Neural cell (in vitro differentiated cells): Measurements from ENCODE around the gene CCDC124. TPM values are rescaled to one million over a fixed set of nuclear protein-coding genes. Genes with fewer than 3 reads are reported as not detected.

Source experiments
- H2AFZ ChIP-seq: fragments of 200-600, 300-800 bp; sonication (generic), shearing (Covaris generic); 2 replicates; pipeline ENCODE4 v1.6.0; 2014; ENCODE audit warnings: low read depth, mild to moderate bottlenecking, antibody characterized with exemption, low read length, moderate library complexity
- H3F3A ChIP-seq: fragments of 200-600 bp; shearing (Covaris generic); 2 replicates; pipeline ENCODE4 v1.6.1; 2016; ENCODE audit warnings: mild to moderate bottlenecking, moderate library complexity, mixed read lengths, antibody characterized with exemption, low read length; ENCODE audit not compliant: insufficient read depth, poor library complexity, severe bottlenecking
- H3K27ac ChIP-seq: fragments of 200-600, 300-800 bp; sonication (generic), shearing (Covaris generic); 2 replicates; pipeline ENCODE4 v1.5.1; 2014; ENCODE audit warnings: mild to moderate bottlenecking, low read length, moderate library complexity
- H3K27me3 ChIP-seq: fragments of 300-800, 200-600 bp; sonication (generic), shearing (Covaris generic); 2 replicates; pipeline ENCODE4 v1.6.0; 2014; ENCODE audit warnings: mild to moderate bottlenecking, low read depth, low read length, moderate library complexity; ENCODE audit not compliant: insufficient read depth
- H3K36me3 ChIP-seq: fragments of 300-800, 200-600 bp; sonication (generic), shearing (Covaris generic); 2 replicates; pipeline ENCODE4 v1.5.1; 2014; ENCODE audit warnings: mild to moderate bottlenecking, antibody characterized with exemption, low read length, moderate library complexity; ENCODE audit not compliant: insufficient read depth
- H3K4me2 ChIP-seq: fragments of 300-800, 200-600 bp; sonication (generic), shearing (Covaris generic); 2 replicates; pipeline ENCODE4 v1.6.0; 2014; ENCODE audit warnings: mild to moderate bottlenecking, low read length
- H3K4me3 ChIP-seq: fragments of 300-800, 200-600 bp; sonication (generic), shearing (Covaris generic); 2 replicates; pipeline ENCODE4 v1.5.1; 2014; ENCODE audit warnings: mild to moderate bottlenecking, low read length, moderate library complexity
- H3K79me2 ChIP-seq: fragments of 200-600 bp; shearing (Covaris generic); replicated peaks from 2 replicates; pipeline ENCODE4 v1.6.0; 2014; ENCODE audit warnings: mild to moderate bottlenecking, low read length, moderate library complexity; ENCODE audit not compliant: insufficient read depth
- H3K9ac ChIP-seq: fragments of 300-800, 200-600 bp; sonication (generic), shearing (Covaris generic); 2 replicates; pipeline ENCODE4 v1.6.1; 2016; ENCODE audit warnings: mild to moderate bottlenecking, low read length, mixed read lengths
- H3K9me2 ChIP-seq: fragments of 200-600 bp; shearing (Covaris generic); 2 replicates; pipeline ENCODE4 v1.6.1; 2016; ENCODE audit warnings: mild to moderate bottlenecking, low read length, mixed read lengths; ENCODE audit not compliant: insufficient read depth
- H3K9me3 ChIP-seq: fragments of 200-600, 300-800 bp; sonication (generic), shearing (Covaris generic); 2 replicates; pipeline ENCODE4 v1.6.1; 2016; ENCODE audit warnings: mild to moderate bottlenecking, mixed run types, low read length, moderate library complexity, mixed read lengths
- H4K20me1 ChIP-seq: fragments of 200-600 bp; shearing (Covaris generic); 2 replicates; pipeline ENCODE4 v1.6.1; 2016; ENCODE audit warnings: mild to moderate bottlenecking, mixed run types; ENCODE audit not compliant: insufficient read depth
- EP300 ChIP-seq: fragments of 450-650 bp; conservative IDR thresholded peaks from 2 replicates; pipeline ENCODE4 v1.6.1; 2014; ENCODE audit warnings: antibody characterized with exemption, mild to moderate bottlenecking, moderate library complexity; ENCODE audit not compliant: poor library complexity, severe bottlenecking
- EZH2 ChIP-seq: fragments of 200-600, 300-800 bp; shearing (Covaris generic), sonication (generic); IDR thresholded peaks from 2 replicates; pipeline ENCODE4 v1.6.1; 2014; ENCODE audit warnings: antibody characterized with exemption, low read length, borderline replicate concordance, mild to moderate bottlenecking; ENCODE audit not compliant: insufficient read depth, poor library complexity, severe bottlenecking
- MXI1 ChIP-seq: fragments of 450-650 bp; conservative IDR thresholded peaks from 2 replicates; pipeline ENCODE4 v1.6.1; 2014; ENCODE audit warnings: antibody characterized with exemption, mild to moderate bottlenecking; ENCODE audit not compliant: poor library complexity, severe bottlenecking
- POLR2AphosphoS5 ChIP-seq: IDR thresholded peaks from 2 replicates; pipeline ENCODE4 v1.6.1; 2012
- RAD21 ChIP-seq: fragments of 450-650 bp; conservative IDR thresholded peaks from 2 replicates; pipeline ENCODE4 v1.6.1; 2014; ENCODE audit warnings: antibody characterized with exemption, mild to moderate bottlenecking, moderate library complexity
- SMC3 ChIP-seq: fragments of 450-650 bp; conservative IDR thresholded peaks from 2 replicates; pipeline ENCODE4 v1.6.1; 2014; ENCODE audit warnings: antibody characterized with exemption, mild to moderate bottlenecking, moderate library complexity; ENCODE audit not compliant: poor library complexity
- TAF1 ChIP-seq: IDR thresholded peaks from 2 replicates; pipeline ENCODE4 v1.6.1; 2012; ENCODE audit warnings: low read depth
- polyA plus RNA-seq: library from polyadenylated mRNA; depleted of rRNA; stranded (reverse); fragments of >200 nt; gene quantifications from 2 replicates; pipeline ENCODE4 v1.2.3, GENCODE V29; 2014
- TF ChIP-seq, protein P1 (sequence below): IDR thresholded peaks from 2 replicates; pipeline ENCODE4 v1.6.1; 2012; ENCODE audit warnings: borderline replicate concordance
- TF ChIP-seq, protein P2 (sequence below): fragments of 450-650 bp; IDR thresholded peaks from 2 replicates; pipeline ENCODE4 v1.5.1; 2014; ENCODE audit warnings: antibody characterized with exemption, mild to moderate bottlenecking, moderate library complexity; ENCODE audit not compliant: poor library complexity, severe bottlenecking

Gene CCDC124
- polyA plus RNA-seq, 1 donor from 2014 or later, result 31.0 TPM

DNA sequence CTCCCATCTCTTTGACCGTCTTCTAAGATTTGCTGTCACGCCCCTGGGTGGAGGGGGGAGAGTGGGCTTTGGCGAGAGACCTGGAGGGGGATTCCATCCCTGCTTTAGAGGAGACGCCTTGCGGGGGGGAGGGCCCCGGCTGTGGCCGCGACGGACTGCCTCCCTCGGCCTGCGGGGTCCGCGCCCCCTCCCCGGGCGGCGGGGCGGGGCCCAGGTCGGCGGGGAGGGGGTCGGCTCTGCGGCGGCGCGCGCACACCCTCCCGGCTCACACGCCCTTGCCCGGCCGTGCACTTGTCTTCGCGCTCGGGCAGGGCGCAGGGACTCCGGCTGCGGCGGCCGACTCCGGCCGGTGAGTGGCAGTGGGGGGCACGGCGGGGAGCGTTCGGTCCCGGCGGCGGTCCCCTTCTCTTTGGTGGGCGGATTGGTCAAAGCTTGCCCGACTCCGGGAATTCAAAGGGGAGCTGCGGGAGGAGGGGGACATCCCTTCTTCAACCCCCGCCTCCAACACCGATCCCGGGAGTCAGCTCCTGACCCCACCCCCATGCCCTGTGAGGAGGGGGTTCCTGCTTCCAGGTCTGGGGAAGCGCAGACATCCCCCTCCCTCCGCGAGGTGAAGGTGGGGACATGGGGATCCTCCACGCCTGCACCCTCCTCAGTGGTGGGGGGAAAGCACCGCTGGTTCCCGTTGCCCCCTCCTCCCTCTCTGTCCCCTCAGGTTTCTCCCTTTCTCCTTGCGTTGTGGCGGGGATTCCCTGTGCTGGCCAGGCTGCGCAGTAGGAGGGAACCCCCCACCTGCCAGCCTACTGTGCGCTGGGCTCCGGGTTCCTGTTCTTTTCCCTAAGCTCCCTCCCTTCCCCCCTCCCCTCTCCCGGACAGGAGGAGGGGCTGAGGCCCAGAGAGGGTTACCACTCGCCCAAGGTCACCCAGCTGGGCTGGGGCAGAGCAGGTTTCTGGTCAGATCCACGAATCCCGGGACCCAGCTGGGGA, 19.5 kb downstream of the CCDC124 start:
- H3K9me3 ChIP-seq, result no peaks in the 10 kb centered on the region
- peak overlapping the region; percentile 76 for H3K27ac ChIP-seq
- no peaks in the 10 kb centered on the region for H3K36me3 ChIP-seq
- H3K4me3 ChIP-seq, result peak overlapping the region; percentile 72
- peak overlapping the region; percentile 67 for H3K9ac ChIP-seq
- TF ChIP-seq MXI1 (peak; percentile 29), POLR2AphosphoS5 (no peak)
- no peaks in the 10 kb centered on the region for H4K20me1 ChIP-seq
- peaks cover 18% of the 10 kb centered on the region for H3K79me2 ChIP-seq
- H3K27me3 ChIP-seq, result no peaks in the 10 kb centered on the region
- peak overlapping the region; percentile 59 for H3K4me2 ChIP-seq
- H3K9me2 ChIP-seq, result no peaks in the 10 kb centered on the region
- H2AFZ ChIP-seq, result peak overlapping the region; percentile 72
- no peaks in the 10 kb centered on the region for H3F3A ChIP-seq

DNA sequence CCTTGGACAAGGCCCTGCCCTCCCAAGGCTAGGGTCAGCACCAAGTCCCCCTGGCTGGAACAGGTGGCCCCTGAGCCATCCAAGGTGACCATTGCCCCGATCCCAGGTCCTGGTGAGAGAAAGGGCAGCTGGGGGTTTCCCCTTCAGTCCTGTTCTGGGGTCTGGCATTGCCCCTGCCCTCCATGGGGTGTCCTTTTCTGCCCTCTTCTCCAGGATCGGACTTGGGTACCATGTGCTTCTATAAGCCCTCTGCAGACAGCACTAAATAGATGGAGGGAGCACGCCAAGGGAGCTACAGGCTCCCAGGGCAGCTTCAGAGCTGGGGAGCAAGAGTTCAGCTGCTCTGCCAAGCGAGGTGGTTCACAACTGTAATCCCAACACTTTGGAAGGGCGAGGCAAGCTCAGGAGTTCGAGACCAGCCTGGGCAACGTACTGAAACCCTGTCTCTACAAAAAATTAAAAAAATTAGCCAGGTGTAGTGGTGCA, 20.5 kb downstream of the CCDC124 start:
- H3K4me2 ChIP-seq, result no peak overlapping the region
- no peak overlapping the region for H3K9ac ChIP-seq
- H2AFZ ChIP-seq, result no peak overlapping the region
- peak overlapping the region; percentile 72 for H3K4me3 ChIP-seq
- no peaks in the 10 kb centered on the region for H3F3A ChIP-seq
- no peaks in the 10 kb centered on the region for H3K9me3 ChIP-seq
- no peak overlapping the region for H3K27ac ChIP-seq
- no peaks in the 10 kb centered on the region for H3K9me2 ChIP-seq
- no peaks in the 10 kb centered on the region for H4K20me1 ChIP-seq
- TF ChIP-seq RAD21 (no peak), EP300 (no peak), EZH2 (no peak), POLR2AphosphoS5 (no peak), SMC3 (no peak), MXI1 (no peak), TAF1 (no peak)
- TF ChIP-seq, protein P1, sequence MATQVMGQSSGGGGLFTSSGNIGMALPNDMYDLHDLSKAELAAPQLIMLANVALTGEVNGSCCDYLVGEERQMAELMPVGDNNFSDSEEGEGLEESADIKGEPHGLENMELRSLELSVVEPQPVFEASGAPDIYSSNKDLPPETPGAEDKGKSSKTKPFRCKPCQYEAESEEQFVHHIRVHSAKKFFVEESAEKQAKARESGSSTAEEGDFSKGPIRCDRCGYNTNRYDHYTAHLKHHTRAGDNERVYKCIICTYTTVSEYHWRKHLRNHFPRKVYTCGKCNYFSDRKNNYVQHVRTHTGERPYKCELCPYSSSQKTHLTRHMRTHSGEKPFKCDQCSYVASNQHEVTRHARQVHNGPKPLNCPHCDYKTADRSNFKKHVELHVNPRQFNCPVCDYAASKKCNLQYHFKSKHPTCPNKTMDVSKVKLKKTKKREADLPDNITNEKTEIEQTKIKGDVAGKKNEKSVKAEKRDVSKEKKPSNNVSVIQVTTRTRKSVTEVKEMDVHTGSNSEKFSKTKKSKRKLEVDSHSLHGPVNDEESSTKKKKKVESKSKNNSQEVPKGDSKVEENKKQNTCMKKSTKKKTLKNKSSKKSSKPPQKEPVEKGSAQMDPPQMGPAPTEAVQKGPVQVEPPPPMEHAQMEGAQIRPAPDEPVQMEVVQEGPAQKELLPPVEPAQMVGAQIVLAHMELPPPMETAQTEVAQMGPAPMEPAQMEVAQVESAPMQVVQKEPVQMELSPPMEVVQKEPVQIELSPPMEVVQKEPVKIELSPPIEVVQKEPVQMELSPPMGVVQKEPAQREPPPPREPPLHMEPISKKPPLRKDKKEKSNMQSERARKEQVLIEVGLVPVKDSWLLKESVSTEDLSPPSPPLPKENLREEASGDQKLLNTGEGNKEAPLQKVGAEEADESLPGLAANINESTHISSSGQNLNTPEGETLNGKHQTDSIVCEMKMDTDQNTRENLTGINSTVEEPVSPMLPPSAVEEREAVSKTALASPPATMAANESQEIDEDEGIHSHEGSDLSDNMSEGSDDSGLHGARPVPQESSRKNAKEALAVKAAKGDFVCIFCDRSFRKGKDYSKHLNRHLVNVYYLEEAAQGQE, result no peak
- H3K27me3 ChIP-seq, result no peaks in the 10 kb centered on the region
- no peaks in the 10 kb centered on the region for H3K36me3 ChIP-seq
- H3K79me2 ChIP-seq, result peaks cover 24% of the 10 kb centered on the region

DNA sequence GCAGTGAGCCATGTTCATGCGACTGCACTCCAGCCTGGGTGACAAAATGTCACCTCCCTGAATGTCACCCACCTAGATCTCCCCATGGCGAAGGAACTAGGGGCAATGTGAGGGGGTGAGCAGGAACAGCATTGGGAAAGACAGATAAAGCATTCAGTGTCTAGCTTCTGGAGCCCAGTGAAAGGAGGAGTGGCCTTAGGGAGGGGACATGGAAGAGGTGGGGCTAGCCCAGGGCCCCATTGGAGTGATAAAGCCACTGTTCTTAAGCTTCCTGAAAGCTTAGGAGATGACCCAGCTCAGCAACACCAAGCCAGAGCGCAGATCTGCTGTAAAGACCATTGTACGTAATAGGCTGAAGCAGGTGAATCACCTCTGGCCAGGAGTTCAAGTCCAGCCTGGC, 21.1 kb downstream of the CCDC124 start:
- H4K20me1 ChIP-seq, result no peaks in the 10 kb centered on the region
- H3K4me3 ChIP-seq, result no peak overlapping the region
- no peaks in the 10 kb centered on the region for H3F3A ChIP-seq
- H3K79me2 ChIP-seq, result peaks cover 24% of the 10 kb centered on the region
- no peak overlapping the region for H3K27ac ChIP-seq
- no peaks in the 10 kb centered on the region for H3K9me2 ChIP-seq
- H3K36me3 ChIP-seq, result no peaks in the 10 kb centered on the region
- TF ChIP-seq, protein P1, result no peak
- TF ChIP-seq SMC3 (no peak), POLR2AphosphoS5 (no peak), EP300 (no peak), RAD21 (no peak), TAF1 (no peak), MXI1 (no peak), EZH2 (no peak)
- TF ChIP-seq, protein P2, sequence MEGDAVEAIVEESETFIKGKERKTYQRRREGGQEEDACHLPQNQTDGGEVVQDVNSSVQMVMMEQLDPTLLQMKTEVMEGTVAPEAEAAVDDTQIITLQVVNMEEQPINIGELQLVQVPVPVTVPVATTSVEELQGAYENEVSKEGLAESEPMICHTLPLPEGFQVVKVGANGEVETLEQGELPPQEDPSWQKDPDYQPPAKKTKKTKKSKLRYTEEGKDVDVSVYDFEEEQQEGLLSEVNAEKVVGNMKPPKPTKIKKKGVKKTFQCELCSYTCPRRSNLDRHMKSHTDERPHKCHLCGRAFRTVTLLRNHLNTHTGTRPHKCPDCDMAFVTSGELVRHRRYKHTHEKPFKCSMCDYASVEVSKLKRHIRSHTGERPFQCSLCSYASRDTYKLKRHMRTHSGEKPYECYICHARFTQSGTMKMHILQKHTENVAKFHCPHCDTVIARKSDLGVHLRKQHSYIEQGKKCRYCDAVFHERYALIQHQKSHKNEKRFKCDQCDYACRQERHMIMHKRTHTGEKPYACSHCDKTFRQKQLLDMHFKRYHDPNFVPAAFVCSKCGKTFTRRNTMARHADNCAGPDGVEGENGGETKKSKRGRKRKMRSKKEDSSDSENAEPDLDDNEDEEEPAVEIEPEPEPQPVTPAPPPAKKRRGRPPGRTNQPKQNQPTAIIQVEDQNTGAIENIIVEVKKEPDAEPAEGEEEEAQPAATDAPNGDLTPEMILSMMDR, result no peak
- no peaks in the 10 kb centered on the region for H3K9me3 ChIP-seq
- no peaks in the 10 kb centered on the region for H3K27me3 ChIP-seq
- H3K9ac ChIP-seq, result no peak overlapping the region
- no peak overlapping the region for H2AFZ ChIP-seq
- no peak overlapping the region for H3K4me2 ChIP-seq
